GM23338 (cell line): Measurements from ENCODE around the gene LINGO1.

Source experiments
- CREB1 ChIP-seq: fragments of 250-450 bp; sonication (Bioruptor Pico); IDR thresholded peaks from 2 replicates; pipeline ENCODE4 v1.5.0; 2020; ENCODE audit warnings: low read depth, mild to moderate bottlenecking, moderate library complexity
- EZH2 ChIP-seq: fragments of 200-600 bp; sonication (generic); IDR thresholded peaks from one replicate; pipeline ENCODE4 v1.8.0; 2017; ENCODE audit warnings: antibody characterized with exemption, mild to moderate bottlenecking, low read depth; ENCODE audit not compliant: unreplicated experiment
- EZH2phosphoT487 ChIP-seq: fragments of 200-600 bp; sonication (generic); IDR thresholded peaks from one replicate; pipeline ENCODE4 v1.8.1; 2018; ENCODE audit warnings: antibody characterized with exemption; ENCODE audit not compliant: unreplicated experiment
- JUNB ChIP-seq: IDR thresholded peaks from one replicate; pipeline ENCODE4 v1.6.1; 2016; ENCODE audit warnings: antibody characterized with exemption; ENCODE audit not compliant: unreplicated experiment
- POLR2AphosphoS5 ChIP-seq: IDR thresholded peaks from 2 replicates; pipeline ENCODE4 v1.6.1; 2016; ENCODE audit warnings: antibody characterized with exemption, low read depth
- STAT1 ChIP-seq: IDR thresholded peaks from one replicate; pipeline ENCODE4 v1.6.1; 2016; ENCODE audit warnings: antibody characterized with exemption; ENCODE audit not compliant: unreplicated experiment
- ZNF331 ChIP-seq: fragments of 250-450 bp; sonication (Bioruptor Pico); IDR thresholded peaks from 2 replicates; pipeline ENCODE4 v1.5.0; 2020; ENCODE audit warnings: low read depth, mild to moderate bottlenecking, moderate library complexity
- TF ChIP-seq, protein P1 (sequence below), 2 experiments: fragments of 200-600 bp in 1 of 2; sonication (generic) in 1 of 2; conservative IDR thresholded peaks; 2 replicates each; pipeline versions ENCODE4 v1.5.1 to v1.6.1; 2016 to 2017; ENCODE audit warnings: antibody characterized with exemption in 2 of 2, low read depth in 2 of 2, mild to moderate bottlenecking in 2 of 2, moderate library complexity in 1 of 2
- TF ChIP-seq, protein P2 (sequence below): IDR thresholded peaks from one replicate; pipeline ENCODE4 v1.6.1; 2018; ENCODE audit warnings: antibody characterized with exemption; ENCODE audit not compliant: unreplicated experiment

DNA sequence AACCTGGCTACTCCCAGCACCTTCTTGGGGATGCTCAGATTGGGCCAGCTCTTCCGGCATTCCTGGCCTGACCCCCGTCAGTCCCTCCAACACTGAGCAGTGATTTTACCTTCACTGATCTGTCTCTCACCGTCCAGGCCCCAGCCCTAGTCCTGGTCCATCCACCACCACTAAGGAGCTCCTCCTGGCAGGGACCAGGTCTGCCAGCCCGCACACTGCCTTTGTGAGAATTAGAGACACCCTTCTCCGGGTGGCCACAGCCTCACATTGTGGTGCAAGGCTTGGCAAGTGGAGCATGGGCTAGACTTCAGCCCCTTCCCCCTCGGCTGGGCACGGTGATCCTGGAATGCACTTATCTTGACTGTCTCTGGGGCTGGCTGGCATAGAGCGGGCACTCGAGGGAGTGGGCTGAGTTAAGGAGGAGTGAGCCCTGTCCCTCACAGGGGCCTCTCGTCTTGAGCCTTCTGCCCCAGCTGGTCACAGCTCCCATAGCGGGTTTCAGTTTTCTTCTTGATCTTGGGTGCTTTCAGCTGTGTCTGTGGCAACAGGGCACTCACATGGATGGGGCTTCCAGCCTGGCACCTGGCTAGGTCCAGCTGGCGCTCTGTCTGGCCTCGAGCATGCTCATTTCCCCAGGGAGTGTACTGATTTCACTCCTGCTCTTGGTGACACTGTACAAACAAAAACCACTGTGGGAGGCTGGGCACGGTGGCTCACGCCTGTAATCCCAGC, 53.9 kb downstream of the LINGO1 start:
- TF ChIP-seq EZH2, result no peak
- TF ChIP-seq, protein P1, sequence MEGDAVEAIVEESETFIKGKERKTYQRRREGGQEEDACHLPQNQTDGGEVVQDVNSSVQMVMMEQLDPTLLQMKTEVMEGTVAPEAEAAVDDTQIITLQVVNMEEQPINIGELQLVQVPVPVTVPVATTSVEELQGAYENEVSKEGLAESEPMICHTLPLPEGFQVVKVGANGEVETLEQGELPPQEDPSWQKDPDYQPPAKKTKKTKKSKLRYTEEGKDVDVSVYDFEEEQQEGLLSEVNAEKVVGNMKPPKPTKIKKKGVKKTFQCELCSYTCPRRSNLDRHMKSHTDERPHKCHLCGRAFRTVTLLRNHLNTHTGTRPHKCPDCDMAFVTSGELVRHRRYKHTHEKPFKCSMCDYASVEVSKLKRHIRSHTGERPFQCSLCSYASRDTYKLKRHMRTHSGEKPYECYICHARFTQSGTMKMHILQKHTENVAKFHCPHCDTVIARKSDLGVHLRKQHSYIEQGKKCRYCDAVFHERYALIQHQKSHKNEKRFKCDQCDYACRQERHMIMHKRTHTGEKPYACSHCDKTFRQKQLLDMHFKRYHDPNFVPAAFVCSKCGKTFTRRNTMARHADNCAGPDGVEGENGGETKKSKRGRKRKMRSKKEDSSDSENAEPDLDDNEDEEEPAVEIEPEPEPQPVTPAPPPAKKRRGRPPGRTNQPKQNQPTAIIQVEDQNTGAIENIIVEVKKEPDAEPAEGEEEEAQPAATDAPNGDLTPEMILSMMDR (conservative IDR thresholded peaks at IDR 0.05; ENCODE audit: low read depth in 2 of 2), result no peak
- no peak for TF ChIP-seq POLR2AphosphoS5
- TF ChIP-seq, protein P2, sequence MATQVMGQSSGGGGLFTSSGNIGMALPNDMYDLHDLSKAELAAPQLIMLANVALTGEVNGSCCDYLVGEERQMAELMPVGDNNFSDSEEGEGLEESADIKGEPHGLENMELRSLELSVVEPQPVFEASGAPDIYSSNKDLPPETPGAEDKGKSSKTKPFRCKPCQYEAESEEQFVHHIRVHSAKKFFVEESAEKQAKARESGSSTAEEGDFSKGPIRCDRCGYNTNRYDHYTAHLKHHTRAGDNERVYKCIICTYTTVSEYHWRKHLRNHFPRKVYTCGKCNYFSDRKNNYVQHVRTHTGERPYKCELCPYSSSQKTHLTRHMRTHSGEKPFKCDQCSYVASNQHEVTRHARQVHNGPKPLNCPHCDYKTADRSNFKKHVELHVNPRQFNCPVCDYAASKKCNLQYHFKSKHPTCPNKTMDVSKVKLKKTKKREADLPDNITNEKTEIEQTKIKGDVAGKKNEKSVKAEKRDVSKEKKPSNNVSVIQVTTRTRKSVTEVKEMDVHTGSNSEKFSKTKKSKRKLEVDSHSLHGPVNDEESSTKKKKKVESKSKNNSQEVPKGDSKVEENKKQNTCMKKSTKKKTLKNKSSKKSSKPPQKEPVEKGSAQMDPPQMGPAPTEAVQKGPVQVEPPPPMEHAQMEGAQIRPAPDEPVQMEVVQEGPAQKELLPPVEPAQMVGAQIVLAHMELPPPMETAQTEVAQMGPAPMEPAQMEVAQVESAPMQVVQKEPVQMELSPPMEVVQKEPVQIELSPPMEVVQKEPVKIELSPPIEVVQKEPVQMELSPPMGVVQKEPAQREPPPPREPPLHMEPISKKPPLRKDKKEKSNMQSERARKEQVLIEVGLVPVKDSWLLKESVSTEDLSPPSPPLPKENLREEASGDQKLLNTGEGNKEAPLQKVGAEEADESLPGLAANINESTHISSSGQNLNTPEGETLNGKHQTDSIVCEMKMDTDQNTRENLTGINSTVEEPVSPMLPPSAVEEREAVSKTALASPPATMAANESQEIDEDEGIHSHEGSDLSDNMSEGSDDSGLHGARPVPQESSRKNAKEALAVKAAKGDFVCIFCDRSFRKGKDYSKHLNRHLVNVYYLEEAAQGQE, result no peak
- TF ChIP-seq EZH2phosphoT487, result no peak
- no peak for TF ChIP-seq JUNB
- no peak for TF ChIP-seq CREB1
- no peak for TF ChIP-seq ZNF331
- TF ChIP-seq STAT1, result no peak
